HUDEP-2 (cell line): ENCODE measurements around the gene PCARE.
A peak's percentile ranks its signal among the peaks of the same experiment; 100 is the strongest.
"Not testable (repeated sequence)": the region's sequence is repeated elsewhere in the genome, so short reads cannot be mapped to it uniquely, and the experiment has no call there.

Experiments used
- DNase-seq, 76 experiments: peaks; one replicate each; lab custom pipeline; 2025; ENCODE audit not compliant: unreplicated experiment in 76 of 76; lab: John Stamatoyannopoulos, UW

Gene PCARE

DNA sequence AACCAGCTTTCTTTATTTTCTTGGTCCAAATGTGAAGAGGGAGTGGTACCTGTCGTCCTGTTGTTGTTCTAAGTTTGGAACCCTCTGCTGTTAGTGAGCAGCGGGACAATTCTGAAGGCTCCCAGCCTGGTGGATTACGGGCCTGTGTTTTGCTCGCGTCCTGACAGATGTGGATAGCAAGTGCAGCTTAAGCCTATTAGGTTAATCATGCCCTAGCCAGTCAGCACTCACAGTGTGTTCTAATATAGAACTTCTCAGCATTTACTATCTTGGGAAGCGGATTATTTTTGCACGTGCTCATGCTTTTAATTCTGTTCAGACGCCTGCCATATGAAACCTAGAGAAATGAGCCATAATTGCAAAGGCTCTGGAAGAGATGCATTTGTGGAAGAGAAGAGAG is at the start of gene PCARE:
Gene PCARE, minus strand, starts transcription at position 113 of the 400 bp plus-strand sequence. CDS start 262 bp downstream, outside the sequence.
- no peak for DNase-seq

- DNase-seq, result no peak
Observed at GRCh38 chr2:29123617-29124349, 49.5 kb upstream of the PCARE start.

- DNase-seq, result no peak
Observed at GRCh38 chr2:29120846-29121245, 46.5 kb upstream of the PCARE start.

DNA sequence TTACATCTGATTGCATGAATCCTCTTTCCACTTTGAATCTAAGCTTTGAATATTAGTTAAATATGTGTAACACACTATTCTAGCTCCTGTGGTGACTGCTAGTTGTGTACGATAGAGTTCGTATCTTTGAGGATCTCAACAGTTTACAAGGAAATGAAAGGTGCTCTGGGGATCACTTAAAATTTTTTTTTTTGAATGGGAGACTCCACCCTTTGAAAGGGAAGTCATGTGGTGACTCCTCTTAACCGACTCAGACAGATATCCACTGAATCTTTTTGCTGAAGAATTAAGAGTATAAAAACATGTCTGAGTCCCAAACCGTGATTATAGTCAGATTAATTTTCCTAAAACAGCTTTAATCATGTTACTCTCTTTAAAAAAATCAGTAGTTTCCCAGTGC is 44.9 kb upstream of the PCARE start:
- DNase-seq, result no peak

DNA sequence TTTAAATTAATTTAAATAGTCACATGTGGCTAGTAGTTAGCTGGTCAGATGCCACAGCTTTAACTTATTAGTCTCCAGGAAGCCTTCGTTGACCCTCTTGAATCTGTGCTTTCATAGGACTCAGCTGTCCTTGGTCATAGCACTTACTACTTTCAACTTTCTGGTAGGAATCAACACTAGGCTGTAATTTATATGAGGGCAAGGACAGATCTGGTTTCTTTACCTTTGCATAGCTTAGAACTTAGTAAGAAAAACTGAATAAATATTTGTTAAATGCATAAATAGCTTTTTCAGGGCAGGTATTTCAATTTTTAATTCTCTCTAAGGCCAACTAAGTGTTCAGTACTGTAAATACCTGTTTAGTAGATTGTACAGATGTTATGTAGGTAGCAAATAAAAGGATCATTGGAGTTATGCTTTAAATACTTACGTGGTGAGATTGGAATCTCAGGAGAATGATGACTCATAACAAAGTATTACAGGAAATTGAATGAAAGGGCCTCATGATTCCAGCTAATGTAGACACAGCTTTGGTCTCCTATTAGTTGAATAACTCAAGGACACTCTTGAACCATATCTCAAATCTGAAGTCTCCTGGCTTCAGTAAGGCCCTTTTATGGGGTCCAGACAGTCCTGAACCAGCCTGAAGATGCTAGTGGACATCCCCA is 43.4 kb upstream of the PCARE start:
- no peak for DNase-seq

DNA sequence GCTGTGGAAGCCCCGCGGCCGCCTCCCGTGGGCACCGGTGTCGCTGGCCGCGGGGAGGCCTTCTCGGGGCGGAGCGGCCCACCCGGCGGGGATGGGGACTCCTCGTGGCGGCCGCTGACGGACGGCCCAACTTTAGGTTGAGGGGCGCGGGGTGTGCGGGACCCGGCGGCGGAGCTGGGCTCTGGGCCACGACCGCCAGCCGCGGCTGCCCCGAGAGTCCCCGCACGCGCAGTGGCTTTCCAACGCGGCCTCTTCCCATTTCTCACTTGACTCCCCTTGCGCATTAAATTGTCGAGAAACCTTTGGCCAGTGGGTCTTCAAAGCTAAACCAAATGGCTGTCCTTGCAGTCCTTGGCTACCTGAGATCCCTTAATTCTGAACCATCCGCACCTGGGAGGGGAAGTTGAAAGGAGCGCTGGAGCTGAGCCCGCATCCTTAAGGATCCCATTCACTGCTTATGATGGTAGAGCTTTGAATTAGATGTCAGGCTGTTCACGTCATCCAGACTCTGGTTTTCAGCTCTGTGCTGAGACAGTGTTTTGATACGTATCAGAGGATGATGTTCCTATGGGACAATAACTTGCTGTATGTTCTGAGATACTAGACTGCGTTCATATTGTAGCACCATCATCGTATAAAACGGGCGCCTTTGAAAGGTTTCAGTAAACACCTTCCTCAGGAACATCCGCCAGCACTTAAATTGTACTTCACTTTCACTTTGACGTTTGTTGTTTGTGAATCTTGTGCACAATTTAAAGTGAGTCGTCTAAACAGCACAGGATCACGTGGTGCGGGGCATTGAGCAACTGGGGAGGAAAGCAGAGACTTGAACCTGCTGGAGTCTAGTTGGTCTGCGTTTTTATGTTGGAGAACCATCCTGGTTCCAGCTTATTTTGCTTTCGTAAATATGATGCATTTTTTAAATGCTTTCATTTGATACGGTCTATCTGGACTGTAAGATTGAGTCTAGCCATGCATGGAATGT is 41.8 kb upstream of the PCARE start:
- DNase-seq, result no peak

DNA sequence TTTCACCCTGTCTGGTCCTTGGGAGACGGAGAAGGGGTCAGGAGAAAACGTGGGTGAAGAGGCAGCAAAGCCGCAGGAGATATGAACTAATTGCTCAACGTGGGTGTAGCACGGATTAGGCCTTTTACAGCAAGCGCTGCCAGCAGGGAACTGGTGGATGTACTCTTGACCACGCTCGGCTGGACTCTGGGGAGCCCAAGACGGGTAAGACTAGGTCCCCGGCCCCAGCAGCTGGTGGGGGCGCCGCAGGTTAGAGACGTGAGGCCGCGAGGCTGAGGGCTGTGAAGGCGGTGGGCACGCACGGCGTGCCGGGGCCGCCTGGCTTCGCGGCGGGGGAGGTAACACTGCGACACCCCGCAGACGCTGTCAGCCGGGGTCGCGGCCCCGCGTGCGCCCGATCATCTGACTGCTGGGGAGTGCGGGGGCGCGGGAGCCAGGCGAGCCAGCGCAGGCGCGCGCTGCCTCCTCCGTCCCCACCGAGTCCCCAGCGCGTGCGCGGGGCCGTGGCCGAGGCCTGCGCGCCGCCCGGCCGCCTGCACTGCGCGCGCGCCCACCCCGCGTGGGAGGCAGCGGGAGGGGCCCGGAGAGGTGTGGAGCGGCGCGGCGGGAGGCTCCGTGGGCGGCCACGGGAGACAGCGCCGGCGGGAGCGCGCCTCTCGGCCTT is 40.8 kb upstream of the PCARE start, which contains the start of gene CLIP4:
Gene CLIP4, plus strand, starts transcription at position 470 of the 664 bp plus-strand sequence. CDS start 5,974 bp downstream, outside the sequence.
- DNase-seq, result peak in 1 of 76 experiments; percentile 9

DNA sequence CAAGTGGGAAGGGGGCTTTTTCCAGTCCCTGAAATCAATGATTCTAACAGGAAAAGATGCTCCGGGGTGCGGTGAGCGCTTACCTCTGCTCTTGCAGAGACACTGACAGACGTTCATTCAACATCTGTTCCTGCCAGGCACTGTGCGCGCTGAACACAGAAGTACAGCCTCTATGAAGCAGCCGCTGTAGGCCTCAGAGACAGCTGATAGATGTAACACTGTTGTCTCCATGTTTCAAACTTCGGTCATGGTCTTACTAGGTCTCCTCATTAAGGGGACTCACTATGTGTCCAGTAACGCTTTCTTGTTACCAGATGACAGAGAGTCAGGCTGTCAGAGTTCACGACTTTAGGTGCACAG is 40.2 kb upstream of the PCARE start:
- DNase-seq, result no peak

DNA sequence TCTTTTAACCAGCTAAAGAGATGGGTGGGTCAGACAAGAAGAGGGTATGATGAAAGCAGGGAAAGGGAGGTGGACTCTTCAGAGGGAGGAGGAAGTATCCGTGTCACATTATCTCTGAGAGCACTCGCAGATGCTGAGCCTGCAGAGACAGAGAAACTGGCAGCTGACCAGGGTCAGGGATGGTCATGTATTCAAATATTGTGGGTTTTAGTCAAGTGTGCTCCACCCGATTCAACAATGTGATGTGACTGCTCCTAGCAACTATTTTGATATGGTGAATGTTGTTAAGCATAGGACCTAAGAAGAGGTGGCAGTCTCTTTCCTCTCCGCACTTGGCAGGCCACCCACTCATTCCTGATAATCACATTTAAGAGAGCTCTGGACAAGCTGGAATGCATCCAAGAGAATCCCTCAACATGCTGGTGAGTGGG is 39.6 kb upstream of the PCARE start:
- DNase-seq, result peak in 74 of 76 experiments; percentile 4 to 98 (median 74)

GRCh38 chr2:29113027-29113686 is 38.8 kb upstream of the PCARE start:
- DNase-seq, result no peak

GRCh38 chr2:29112379-29112778 is 38.1 kb upstream of the PCARE start:
- no peak for DNase-seq

GRCh38 chr2:29110916-29111535 is 36.7 kb upstream of the PCARE start:
- no peak for DNase-seq

GRCh38 chr2:29109246-29109645 is 34.9 kb upstream of the PCARE start:
- DNase-seq, result no peak

- no peak for DNase-seq
Observed at GRCh38 chr2:29108225-29108624, 33.9 kb upstream of the PCARE start.

DNA sequence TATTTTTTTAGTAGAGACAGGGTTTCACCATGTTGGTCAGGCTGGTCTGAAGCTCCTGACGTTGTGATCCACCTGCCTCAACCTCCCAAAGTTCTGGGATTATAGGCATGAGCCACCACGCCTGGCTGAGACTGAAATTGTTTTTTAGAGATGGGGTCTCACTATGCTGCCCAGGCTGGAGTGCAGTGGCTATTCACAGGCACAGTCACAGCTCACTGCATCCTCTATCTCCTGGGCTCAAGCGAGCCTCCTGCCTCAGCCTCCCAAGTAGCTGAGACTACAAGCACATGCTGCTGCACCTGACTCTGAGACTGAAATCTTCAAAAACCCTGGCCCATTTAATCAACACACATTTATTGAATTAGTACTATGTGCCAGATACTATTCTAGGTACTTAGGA is 33.2 kb upstream of the PCARE start:
- DNase-seq, result not testable (repeated sequence)

- no peak for DNase-seq
Observed at GRCh38 chr2:29106980-29107388, 32.7 kb upstream of the PCARE start.

DNA sequence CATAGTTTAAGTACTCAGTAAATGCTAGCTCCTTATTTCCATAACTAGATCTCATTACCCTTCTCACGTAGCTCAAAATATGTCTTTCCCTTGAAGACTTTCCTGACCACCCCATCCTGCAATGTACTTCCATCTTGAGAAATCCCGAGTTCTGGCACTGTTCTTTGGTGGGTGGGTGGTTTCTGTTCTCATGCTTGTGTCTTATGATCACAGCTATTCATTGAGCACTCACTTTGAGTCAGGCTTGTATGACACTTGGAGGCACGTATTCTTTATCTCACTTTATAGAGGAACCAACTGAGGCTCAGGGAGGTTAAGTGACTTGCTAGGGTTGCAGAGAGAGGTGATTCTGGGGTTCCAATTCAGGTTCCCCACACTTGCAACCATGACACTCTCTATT is 31.9 kb upstream of the PCARE start:
- no peak for DNase-seq

DNA sequence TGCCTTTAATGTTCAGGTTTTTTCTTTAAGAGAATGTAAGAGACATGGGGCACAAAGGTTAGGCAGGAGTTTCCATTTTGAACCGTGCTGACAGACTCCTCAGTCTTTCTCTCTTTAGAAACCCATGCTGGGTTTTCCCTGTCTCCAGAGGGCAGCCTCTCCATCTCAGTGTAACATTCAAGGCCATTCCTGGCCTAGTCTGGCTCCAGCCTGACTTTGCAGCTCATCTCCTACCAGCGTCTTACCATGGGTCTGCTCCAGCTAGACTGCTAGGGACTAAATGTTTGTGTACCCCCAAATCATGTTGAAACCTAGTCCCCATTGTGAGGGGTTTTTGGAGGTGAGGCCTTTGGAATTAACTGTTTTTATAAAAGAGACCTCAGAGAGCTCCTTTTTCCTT is 31.1 kb upstream of the PCARE start:
- no peak for DNase-seq

- no peak for DNase-seq
Observed at GRCh38 chr2:29104688-29105087, 30.4 kb upstream of the PCARE start.
